Fibroblast of lung (primary cell): ENCODE data around the gene PDE10A.

Experiments used
- CTCF ChIP-seq, 2 donors: IDR thresholded peaks in 1 of 2; conservative IDR thresholded peaks in 1 of 2; 1 replicate in 1 of 2; 2 replicates in 1 of 2; pipeline ENCODE4 v1.5.1; 2011 to 2012; ENCODE audit warnings: low read length in 2 of 2, control low read depth in 1 of 2, inconsistent platforms in 1 of 2, low read depth in 1 of 2, mild to moderate bottlenecking in 1 of 2
- EZH2 ChIP-seq: IDR thresholded peaks from 2 replicates; pipeline ENCODE4 v1.5.1; 2012; ENCODE audit warnings: low read length, control low read depth, mild to moderate bottlenecking; ENCODE audit errors: missing control alignments

GRCh38 chr6:165292657-165293056, 370.4 kb downstream of the PDE10A start:
- TF ChIP-seq EZH2 (no peak), CTCF (conservative IDR thresholded peaks at IDR 0.05 in 1 of 2, IDR thresholded peaks at IDR 0.05 in 1 of 2; ENCODE audit: low read depth in 1 of 2, low read length in 2 of 2) (no peak)
